OCI-LY3 (cell line): ENCODE results near the gene SLC19A1.

Experiments used
- EZH2phosphoT487 ChIP-seq: fragments of 200-600 bp; shearing (Covaris generic); IDR thresholded peaks from 2 replicates; pipeline ENCODE4 v1.6.1; 2018; ENCODE audit warnings: antibody characterized with exemption, mixed run types, low read depth
- TF ChIP-seq, protein P1 (sequence below): fragments of 200-600, 300-600 bp; sonication (generic); IDR thresholded peaks from 2 replicates; pipeline ENCODE4 v1.5.1; 2014; ENCODE audit warnings: antibody characterized with exemption, low read length, low read depth

DNA sequence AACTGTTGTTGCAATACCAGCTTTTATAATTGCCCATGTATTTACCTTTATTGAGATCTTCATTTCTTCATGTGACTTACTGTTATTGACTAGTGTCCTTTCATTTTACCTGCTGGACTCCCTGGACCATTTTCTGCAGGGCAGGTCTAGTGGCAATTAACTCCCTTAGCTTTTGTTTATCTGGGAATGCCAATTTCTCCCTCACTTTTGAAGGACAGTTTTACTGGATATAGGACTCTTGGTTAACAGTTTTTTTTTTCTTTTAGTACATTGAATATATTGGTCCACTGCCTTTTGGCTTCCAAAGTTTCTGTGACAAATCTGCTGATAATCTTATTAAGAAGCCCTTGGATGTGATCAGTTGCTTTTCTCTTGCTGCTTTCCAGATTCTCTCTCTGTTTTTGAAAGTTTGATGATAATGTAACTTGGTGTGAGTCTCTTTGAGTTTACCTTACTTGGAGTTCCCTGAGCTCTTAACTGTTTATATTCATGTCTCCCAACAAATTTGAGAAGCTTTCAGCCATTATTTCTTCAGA lies 80.4 kb downstream of the SLC19A1 start:
- TF ChIP-seq, protein P1, sequence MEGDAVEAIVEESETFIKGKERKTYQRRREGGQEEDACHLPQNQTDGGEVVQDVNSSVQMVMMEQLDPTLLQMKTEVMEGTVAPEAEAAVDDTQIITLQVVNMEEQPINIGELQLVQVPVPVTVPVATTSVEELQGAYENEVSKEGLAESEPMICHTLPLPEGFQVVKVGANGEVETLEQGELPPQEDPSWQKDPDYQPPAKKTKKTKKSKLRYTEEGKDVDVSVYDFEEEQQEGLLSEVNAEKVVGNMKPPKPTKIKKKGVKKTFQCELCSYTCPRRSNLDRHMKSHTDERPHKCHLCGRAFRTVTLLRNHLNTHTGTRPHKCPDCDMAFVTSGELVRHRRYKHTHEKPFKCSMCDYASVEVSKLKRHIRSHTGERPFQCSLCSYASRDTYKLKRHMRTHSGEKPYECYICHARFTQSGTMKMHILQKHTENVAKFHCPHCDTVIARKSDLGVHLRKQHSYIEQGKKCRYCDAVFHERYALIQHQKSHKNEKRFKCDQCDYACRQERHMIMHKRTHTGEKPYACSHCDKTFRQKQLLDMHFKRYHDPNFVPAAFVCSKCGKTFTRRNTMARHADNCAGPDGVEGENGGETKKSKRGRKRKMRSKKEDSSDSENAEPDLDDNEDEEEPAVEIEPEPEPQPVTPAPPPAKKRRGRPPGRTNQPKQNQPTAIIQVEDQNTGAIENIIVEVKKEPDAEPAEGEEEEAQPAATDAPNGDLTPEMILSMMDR = no peak
- TF ChIP-seq EZH2phosphoT487 = no peak
